Measurements from ENCODE around the gene ADGRG6.

Gene ADGRG6

GRCh38 chr6:142357879-142358278 is 56.1 kb downstream of the ADGRG6 start:
- no peak overlapping the region for H3K4me3 ChIP-seq (ENCODE audit: low read length)
- H3K4me2 ChIP-seq (ENCODE audit: low read depth, low read length): no peak overlapping the region
- no peaks in the 10 kb centered on the region for H3K9me2 ChIP-seq (replicated peaks; ENCODE audit: insufficient read depth, low read length)
- H3K9me3 ChIP-seq (replicated peaks; ENCODE audit: insufficient read depth, low read length): no peaks in the 10 kb centered on the region
- H3K36me3 ChIP-seq (replicated peaks; ENCODE audit: insufficient read depth, low read length): no peaks in the 10 kb centered on the region
- no peaks in the 10 kb centered on the region for H3K79me2 ChIP-seq (ENCODE audit: low read length)
- H3K4me1 ChIP-seq (ENCODE audit: low read length): no peaks in the 10 kb centered on the region
- H4K20me1 ChIP-seq (ENCODE audit: insufficient read depth, low read length): no peaks in the 10 kb centered on the region
- no peaks in the 10 kb centered on the region for H3K27me3 ChIP-seq (replicated peaks; ENCODE audit: insufficient read depth, low read length)
- H2AFZ ChIP-seq (ENCODE audit: low read length): no peak overlapping the region
- H3F3A ChIP-seq (ENCODE audit: insufficient read depth, low read length): no peaks in the 10 kb centered on the region
- H3K9ac ChIP-seq (ENCODE audit: low read length): no peak overlapping the region
- no peak overlapping the region for H3K27ac ChIP-seq (ENCODE audit: low read length)
- TF ChIP-seq EZH2 (optimal IDR thresholded peaks at IDR 0.05; ENCODE audit: low read depth, low read length): no peak
- no peak for TF ChIP-seq EZH2phosphoT487 (IDR thresholded peaks at IDR 0.05; ENCODE audit: low read length)
- no peak for TF ChIP-seq CTCF (IDR thresholded peaks at IDR 0.05; ENCODE audit: low read length)
- DNase-seq: no peak

GRCh38 chr6:142359271-142359960 is 57.6 kb downstream of the ADGRG6 start:
- no peaks in the 10 kb centered on the region for H3F3A ChIP-seq (ENCODE audit: insufficient read depth, low read length)
- no peak for DNase-seq
- no peaks in the 10 kb centered on the region for H3K4me1 ChIP-seq (ENCODE audit: low read length)
- no peaks in the 10 kb centered on the region for H4K20me1 ChIP-seq (ENCODE audit: insufficient read depth, low read length)
- H3K27ac ChIP-seq (ENCODE audit: low read length): no peak overlapping the region
- no peaks in the 10 kb centered on the region for H3K9me2 ChIP-seq (replicated peaks; ENCODE audit: insufficient read depth, low read length)
- H3K4me3 ChIP-seq (ENCODE audit: low read length): no peak overlapping the region
- no peaks in the 10 kb centered on the region for H3K27me3 ChIP-seq (replicated peaks; ENCODE audit: insufficient read depth, low read length)
- no peak overlapping the region for H3K9ac ChIP-seq (ENCODE audit: low read length)
- H3K9me3 ChIP-seq (replicated peaks; ENCODE audit: insufficient read depth, low read length): no peaks in the 10 kb centered on the region
- H2AFZ ChIP-seq (ENCODE audit: low read length): no peak overlapping the region
- no peak for TF ChIP-seq EZH2 (optimal IDR thresholded peaks at IDR 0.05; ENCODE audit: low read depth, low read length)
- no peak for TF ChIP-seq CTCF (IDR thresholded peaks at IDR 0.05; ENCODE audit: low read length)
- TF ChIP-seq EZH2phosphoT487 (IDR thresholded peaks at IDR 0.05; ENCODE audit: low read length): no peak
- no peaks in the 10 kb centered on the region for H3K36me3 ChIP-seq (replicated peaks; ENCODE audit: insufficient read depth, low read length)
- H3K4me2 ChIP-seq (ENCODE audit: low read depth, low read length): no peak overlapping the region
- H3K79me2 ChIP-seq (ENCODE audit: low read length): no peaks in the 10 kb centered on the region

- H2AFZ ChIP-seq (ENCODE audit: low read length): no peak overlapping the region
- no peak overlapping the region for H3K9ac ChIP-seq (ENCODE audit: low read length)
Observed at GRCh38 chr6:142361345-142361744, 59.5 kb downstream of the ADGRG6 start.

More at GRCh38 chr6:142361345-142361744, 59.5 kb downstream of the ADGRG6 start:
- Histone ChIP-seq H3K79me2 (ENCODE audit: low read length) (no peaks in the 10 kb centered on the region), H3K4me3 (ENCODE audit: low read length) (no peak overlapping the region), H3K27me3 (replicated peaks; ENCODE audit: insufficient read depth, low read length) (no peaks in the 10 kb centered on the region), H3K27ac (ENCODE audit: low read length) (no peak overlapping the region), H3K4me1 (ENCODE audit: low read length) (no peaks in the 10 kb centered on the region), H3F3A (ENCODE audit: insufficient read depth, low read length) (no peaks in the 10 kb centered on the region), H4K20me1 (ENCODE audit: insufficient read depth, low read length) (no peaks in the 10 kb centered on the region), H3K9me2 (replicated peaks; ENCODE audit: insufficient read depth, low read length) (no peaks in the 10 kb centered on the region), H3K9me3 (replicated peaks; ENCODE audit: insufficient read depth, low read length) (no peaks in the 10 kb centered on the region), H3K36me3 (replicated peaks; ENCODE audit: insufficient read depth, low read length) (no peaks in the 10 kb centered on the region), H3K4me2 (ENCODE audit: low read depth, low read length) (no peak overlapping the region)
- no peak for DNase-seq
- TF ChIP-seq EZH2 (optimal IDR thresholded peaks at IDR 0.05; ENCODE audit: low read depth, low read length): no peak
- TF ChIP-seq CTCF (IDR thresholded peaks at IDR 0.05; ENCODE audit: low read length): no peak
- no peak for TF ChIP-seq EZH2phosphoT487 (IDR thresholded peaks at IDR 0.05; ENCODE audit: low read length)

Measured in MM.1S (cell line).